HG03095 (cell line): ENCODE results near the gene KSR1.

Source experiments
- ATAC-seq: cut with Tn5 transposase; IDR thresholded peaks from one replicate; pipeline ENCODE4 v1.9.1; 2021; ENCODE audit warnings: moderate library complexity; ENCODE audit not compliant: unreplicated experiment

KSR1 gene

GRCh38 chr17:27566671-27567562 is 110.7 kb downstream of the KSR1 start:
- ATAC-seq = no peak

- no peak for ATAC-seq
These were observed 111.3 kb downstream of the KSR1 start for GRCh38 chr17:27567563-27567859.

- no peak for ATAC-seq
These were observed 112.0 kb downstream of the KSR1 start for GRCh38 chr17:27568216-27568615.

- no peak for ATAC-seq
These were observed 112.6 kb downstream of the KSR1 start for GRCh38 chr17:27568811-27569210.

- ATAC-seq = no peak
These were observed 113.0 kb downstream of the KSR1 start for GRCh38 chr17:27569257-27569722.

- ATAC-seq = no peak
These were observed 113.8 kb downstream of the KSR1 start for GRCh38 chr17:27569884-27570577.

- ATAC-seq = no peak
These were observed 114.3 kb downstream of the KSR1 start for GRCh38 chr17:27570578-27570914.

- ATAC-seq = no peak
These were observed 115.5 kb downstream of the KSR1 start for GRCh38 chr17:27571563-27572352.

GRCh38 chr17:27572665-27573064 is 116.4 kb downstream of the KSR1 start:
- ATAC-seq = no peak

- no peak for ATAC-seq
These were observed 117.3 kb downstream of the KSR1 start for GRCh38 chr17:27573548-27573947.

- no peak for ATAC-seq
These were observed 117.8 kb downstream of the KSR1 start for GRCh38 chr17:27573971-27574525.

GRCh38 chr17:27575096-27575911 is 119.1 kb downstream of the KSR1 start:
- ATAC-seq = no peak

GRCh38 chr17:27575912-27576252 is 119.6 kb downstream of the KSR1 start:
- no peak for ATAC-seq

GRCh38 chr17:27576477-27577083 is 120.3 kb downstream of the KSR1 start:
- no peak for ATAC-seq

GRCh38 chr17:27577121-27577761 is 121.0 kb downstream of the KSR1 start:
- no peak for ATAC-seq

GRCh38 chr17:27577884-27578717 is 121.9 kb downstream of the KSR1 start:
- no peak for ATAC-seq

GRCh38 chr17:27578718-27579085 is 122.5 kb downstream of the KSR1 start:
- peak; percentile 91 for ATAC-seq

- ATAC-seq = no peak
These were observed 123.1 kb downstream of the KSR1 start for GRCh38 chr17:27579304-27579703.

- no peak for ATAC-seq
These were observed 123.7 kb downstream of the KSR1 start for GRCh38 chr17:27579897-27580321.
